Suppressor macrophage (primary cell): Measurements from ENCODE around the gene COPRS.
A peak's percentile ranks its signal among the peaks of the same experiment; 100 is the strongest.
"Not testable (repeated sequence)": the region's sequence is repeated elsewhere in the genome, so short reads cannot be mapped to it uniquely, and the experiment has no call there.

Experiments used
- DNase-seq, 4 experiments: peaks; one replicate each; pipeline ENCODE4 v3.0.0-alpha.2; 2020 to 2022

COPRS gene

GRCh38 chr17:31843070-31843745 lies 15.8 kb downstream of the COPRS start:
- no peak for DNase-seq

GRCh38 chr17:31842195-31843069 lies 16.6 kb downstream of the COPRS start:
- DNase-seq, result peak; percentile 73 to 84 (median 80)

- peak in 1 of 4 experiments; percentile 17 for DNase-seq
Measured at GRCh38 chr17:31841850-31842194, 17.2 kb downstream of the COPRS start.

GRCh38 chr17:31838636-31839225 lies 20.3 kb downstream of the COPRS start:
- DNase-seq, result no peak

GRCh38 chr17:31835984-31836383 lies 23.1 kb downstream of the COPRS start:
- no peak for DNase-seq

GRCh38 chr17:31834448-31834847 lies 24.6 kb downstream of the COPRS start:
- peak; percentile 10 to 61 (median 38) for DNase-seq

- no peak for DNase-seq
Measured at GRCh38 chr17:31832746-31833145, 26.3 kb downstream of the COPRS start.

GRCh38 chr17:31830971-31831858 lies 27.8 kb downstream of the COPRS start:
- DNase-seq, result no peak

GRCh38 chr17:31829649-31830048 lies 29.4 kb downstream of the COPRS start:
- no peak for DNase-seq

- DNase-seq, result not testable (repeated sequence)
Measured at GRCh38 chr17:31828955-31829354, 30.1 kb downstream of the COPRS start.

GRCh38 chr17:31825961-31826691 lies 32.9 kb downstream of the COPRS start:
- DNase-seq, result no peak

- DNase-seq, result no peak
Measured at GRCh38 chr17:31824766-31825360, 34.2 kb downstream of the COPRS start.

GRCh38 chr17:31823014-31823413 lies 36.0 kb downstream of the COPRS start:
- no peak for DNase-seq

GRCh38 chr17:31820691-31821435 lies 38.2 kb downstream of the COPRS start:
- DNase-seq, result no peak

GRCh38 chr17:31819578-31819977 lies 39.5 kb downstream of the COPRS start:
- no peak for DNase-seq

GRCh38 chr17:31818863-31819262 lies 40.2 kb downstream of the COPRS start:
- not testable (repeated sequence) for DNase-seq

- DNase-seq, result no peak
Measured at GRCh38 chr17:31815212-31815730, 43.8 kb downstream of the COPRS start.

GRCh38 chr17:31811101-31811500 lies 47.9 kb downstream of the COPRS start:
- peak in 2 of 4 experiments; percentile 29 to 31 for DNase-seq

GRCh38 chr17:31809876-31810275 lies 49.2 kb downstream of the COPRS start:
- DNase-seq, result not testable (repeated sequence)

GRCh38 chr17:31808521-31809050 lies 50.5 kb downstream of the COPRS start:
- no peak for DNase-seq
